Adrenal gland (tissue), 12 donors: Measurements from ENCODE around the gene APCDD1L. TPM values are rescaled to one million over a fixed set of nuclear protein-coding genes. Genes with fewer than 3 reads are reported as not detected.
"Not testable (repeated sequence)": the region's sequence is repeated elsewhere in the genome, so short reads cannot be mapped to it uniquely, and the experiment has no call there.

Source experiments
- DNase-seq, 7 donors: peaks; one replicate each; pipeline ENCODE4 v3.0.0-alpha.2; 2019 to 2020
- H3K27ac ChIP-seq, 5 donors: fragments of 200-600 bp; sonication (generic) in 4 of 5; 1 replicate in 3 of 5; 2 replicates in 2 of 5; pipeline versions ENCODE4 v1.5.1 to v1.8.0; 2016 to 2020; ENCODE audit warnings: mild to moderate bottlenecking in 1 of 5
- H3K27me3 ChIP-seq: fragments of 200-600 bp; 2 replicates; pipeline ENCODE4 v1.8.0; 2021
- H3K36me3 ChIP-seq, 2 donors: fragments of 200-600 bp; replicated peaks in 1 of 2; 1 replicate in 1 of 2; 2 replicates in 1 of 2; pipeline versions ENCODE4 v1.5.1 to v1.8.0; 2018 to 2022
- H3K4me1 ChIP-seq, 2 donors: fragments of 200-600 bp; replicated peaks in 1 of 2; 1 replicate in 1 of 2; 2 replicates in 1 of 2; pipeline versions ENCODE4 v1.5.1 to v1.8.0; 2018 to 2021
- H3K4me3 ChIP-seq, 4 donors: fragments of 200-600 bp; sonication (generic) in 3 of 4; one replicate each; pipeline ENCODE4 v1.5.1; 2016 to 2018
- H3K9me3 ChIP-seq, 3 donors: fragments of 200-600 bp; sonication (generic) in 1 of 3; replicated peaks in 1 of 3; 1 replicate in 2 of 3; 2 replicates in 1 of 3; pipeline versions ENCODE4 v1.5.1 to v1.8.0; 2016 to 2021
- POLR2A ChIP-seq, 2 donors: fragments of 450-650 bp; IDR thresholded peaks; one replicate each; pipeline ENCODE4 v1.6.1; 2017; ENCODE audit warnings: antibody characterized with exemption in 2 of 2, mild to moderate bottlenecking in 2 of 2, moderate library complexity in 1 of 2
- WGBS, 4 donors: extraction: QIAGEN DNeasy Blood & Tissue Kit in 2 of 4; methylation state at CpG; one replicate each; pipeline versions ENCODE4 v1.1.5 to v1.1.7; 2013 to 2017; 5-methylcytosine and 5-hydroxymethylcytosine counted together
- intact Hi-C, 2 donors: fragments of 100-400 bp; cut with DNase I; formaldehyde crosslinking; loops; one replicate each; pipeline versions ENCODE4 v1.14.1 to v1.15.0; 2022 to 2023
- polyA plus RNA-seq, 3 donors: library from polyadenylated mRNA; stranded (reverse); fragments of 200-250 nt in 2 of 3; fragments of 350-450 nt in 1 of 3; fragmentation: Illumina TruSeq in 1 of 3; extraction: RNeasy Lipid Tissue Mini Kit (QIAGEN cat#74804) in 1 of 3; gene quantifications; one replicate each; pipeline ENCODE4 v1.2.3, GENCODE V29; 2013 to 2014
- total RNA-seq, 9 donors: library from RNA; depleted of rRNA in 4 of 9; stranded (reverse); fragments of >200 nt in 4 of 9; fragments of 120-200 nt in 1 of 9; fragmentation: NEBNext Ultra II Directional in 1 of 9; extraction: Animal tissue kit (Norgen Biotek cat#: 25700) in 1 of 9; gene quantifications; one replicate each; pipeline versions ENCODE4 v1.1.0 to v1.2.4, GENCODE V29; 2013 to 2023
- TF ChIP-seq, protein P1 (sequence below), 6 experiments: fragments of 450-650 bp in 4 of 6; fragments of 200-600 bp in 2 of 6; sonication (generic) in 1 of 6; IDR thresholded peaks; 1 replicate in 5 of 6; 2 replicates in 1 of 6; pipeline versions ENCODE4 v1.5.1 to v1.8.0; 2016 to 2021; ENCODE audit warnings: antibody characterized with exemption in 6 of 6, mild to moderate bottlenecking in 2 of 6, moderate library complexity in 1 of 6
- donor health status: healthy with polysubstance abuse.
- donor health status: Bipolar disorder and iron deficiency.
- donor health status: DM: yes; HTN: yes; CAD: no.
- donor health status: DM: no; HTN: no; CAD: no.
- donor health status: DM: no; HTN: no; CAD: no.
- donor health status: DM: yes; HTN: yes; CAD: no.

The APCDD1L gene
- total and polyA plus RNA-seq, 12 donors = 0.06 to 0.96 (median 0.27) TPM; not detected in 4

GRCh38 chr20:58508762-58509395, 6.3 kb downstream of the APCDD1L start:
- peaks cover 4 to 12% of the 10 kb centered on the region in 2 donors for H3K4me1 ChIP-seq
- no peak for DNase-seq
- no peak overlapping the region for H3K4me3 ChIP-seq
- WGBS, 4 donors = 90 to 96% (median 93%) methylated on average over 17 of the region's 17 CpGs
- H3K27me3 ChIP-seq = peaks cover 10% of the 10 kb centered on the region
- intact Hi-C loops = no loop called here
- no peaks in the 10 kb centered on the region for H3K36me3 ChIP-seq
- H3K27ac ChIP-seq = no peak overlapping the region
- no peaks in the 10 kb centered on the region for H3K9me3 ChIP-seq
- no peak for TF ChIP-seq POLR2A (IDR thresholded peaks at IDR 0.05)
- TF ChIP-seq, protein P1, sequence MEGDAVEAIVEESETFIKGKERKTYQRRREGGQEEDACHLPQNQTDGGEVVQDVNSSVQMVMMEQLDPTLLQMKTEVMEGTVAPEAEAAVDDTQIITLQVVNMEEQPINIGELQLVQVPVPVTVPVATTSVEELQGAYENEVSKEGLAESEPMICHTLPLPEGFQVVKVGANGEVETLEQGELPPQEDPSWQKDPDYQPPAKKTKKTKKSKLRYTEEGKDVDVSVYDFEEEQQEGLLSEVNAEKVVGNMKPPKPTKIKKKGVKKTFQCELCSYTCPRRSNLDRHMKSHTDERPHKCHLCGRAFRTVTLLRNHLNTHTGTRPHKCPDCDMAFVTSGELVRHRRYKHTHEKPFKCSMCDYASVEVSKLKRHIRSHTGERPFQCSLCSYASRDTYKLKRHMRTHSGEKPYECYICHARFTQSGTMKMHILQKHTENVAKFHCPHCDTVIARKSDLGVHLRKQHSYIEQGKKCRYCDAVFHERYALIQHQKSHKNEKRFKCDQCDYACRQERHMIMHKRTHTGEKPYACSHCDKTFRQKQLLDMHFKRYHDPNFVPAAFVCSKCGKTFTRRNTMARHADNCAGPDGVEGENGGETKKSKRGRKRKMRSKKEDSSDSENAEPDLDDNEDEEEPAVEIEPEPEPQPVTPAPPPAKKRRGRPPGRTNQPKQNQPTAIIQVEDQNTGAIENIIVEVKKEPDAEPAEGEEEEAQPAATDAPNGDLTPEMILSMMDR (IDR thresholded peaks at IDR 0.05) = no peak

GRCh38 chr20:58506999-58507398, 8.2 kb downstream of the APCDD1L start:
- H3K27ac ChIP-seq, H3K9me3 ChIP-seq, H3K27me3 ChIP-seq, DNase-seq, H3K36me3 ChIP-seq, intact Hi-C loops, H3K4me3 ChIP-seq: not testable (repeated sequence)
- 79 to 88% (median 84%) methylated on average over 3 of the region's 3 CpGs for WGBS, 4 donors
- peaks cover 4 to 12% of the 10 kb centered on the region in 2 donors for H3K4me1 ChIP-seq

GRCh38 chr20:58504566-58504965, 10.6 kb downstream of the APCDD1L start:
- DNase-seq = no peak
- H3K9me3 ChIP-seq = no peaks in the 10 kb centered on the region
- intact Hi-C loops = no loop called here
- H3K36me3 ChIP-seq = no peaks in the 10 kb centered on the region
- H3K4me1 ChIP-seq = no peaks in the 10 kb centered on the region
- 60 to 85% (median 75%) methylated on average over 1 to 3 of the region's 3 CpGs for WGBS, 4 donors
- TF ChIP-seq POLR2A (IDR thresholded peaks at IDR 0.05) = no peak
- TF ChIP-seq, protein P1 (IDR thresholded peaks at IDR 0.05) = no peak
- no peak overlapping the region for H3K27ac ChIP-seq
- H3K27me3 ChIP-seq = no peaks in the 10 kb centered on the region
- H3K4me3 ChIP-seq = no peak overlapping the region

- Histone ChIP-seq H3K36me3 (no peaks in the 10 kb centered on the region), H3K27me3 (no peaks in the 10 kb centered on the region), H3K4me1 (no peaks in the 10 kb centered on the region), H3K9me3 (no peaks in the 10 kb centered on the region), H3K27ac (no peak overlapping the region), H3K4me3 (no peak overlapping the region)
- DNase-seq = no peak
- 67 to 100% (median 88%) methylated on average over 1 of the region's 1 CpG for WGBS, 4 donors
- intact Hi-C loops = no loop called here
- TF ChIP-seq, protein P1 (IDR thresholded peaks at IDR 0.05) = no peak
- TF ChIP-seq POLR2A (IDR thresholded peaks at IDR 0.05) = no peak
These were observed 11.5 kb downstream of the APCDD1L start for GRCh38 chr20:58503668-58504067.

DNA sequence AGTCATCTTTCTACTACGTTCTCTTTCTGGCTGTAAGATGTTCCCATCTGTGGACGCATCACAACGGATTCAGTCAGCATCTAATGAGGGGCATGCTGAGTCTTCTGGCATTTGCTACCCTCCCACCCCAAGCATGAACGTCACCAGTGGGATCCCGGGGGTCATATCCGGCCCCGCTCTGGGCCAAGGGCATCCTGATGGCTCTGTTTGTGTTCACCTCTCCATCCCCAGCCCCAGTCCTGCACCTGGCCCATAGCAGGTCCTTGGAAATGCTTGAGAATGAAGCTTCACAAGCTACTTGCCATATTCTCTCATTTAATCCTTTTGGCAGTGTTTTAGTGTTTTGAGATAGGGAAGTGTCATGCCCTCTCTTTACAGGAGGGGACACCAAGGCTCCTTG, 14.9 kb downstream of the APCDD1L start:
- Histone ChIP-seq H3K4me3 (no peak overlapping the region), H3K9me3 (no peaks in the 10 kb centered on the region), H3K4me1 (no peaks in the 10 kb centered on the region), H3K36me3 (no peaks in the 10 kb centered on the region), H3K27ac (no peak overlapping the region), H3K27me3 (no peaks in the 10 kb centered on the region)
- 87 to 94% (median 92%) methylated on average over 7 of the region's 7 CpGs for WGBS, 4 donors
- intact Hi-C loops = no loop called here
- TF ChIP-seq, protein P1 (IDR thresholded peaks at IDR 0.05) = no peak
- no peak for DNase-seq
